Activated CD8-positive, alpha-beta T cell treated with anti-CD3 and anti-CD28 coated beads for 36 hours (primary cell): ENCODE results near the gene OTOP2. TPM values are rescaled to one million over a fixed set of nuclear protein-coding genes. Genes with fewer than 3 reads are reported as not detected.

Source experiments
- ATAC-seq: fragments of 200-7000 bp; cut with Tn5 transposase; one replicate; pipeline ENCODE4 v1.10.0; 2021; ENCODE audit warnings: mild to moderate bottlenecking, moderate library complexity
- CTCF ChIA-PET: fragments of 350-600 bp; sonication (Branson Sonifier 250); formaldehyde crosslinking; loops from one replicate; lab custom pipeline; 2021; ENCODE audit warnings: antibody characterized with exemption; lab: Charles Lee
- POLR2A ChIA-PET: fragments of 350-600 bp; sonication (Branson Sonifier 250); formaldehyde crosslinking; loops from one replicate; lab custom pipeline; 2021; ENCODE audit warnings: antibody characterized with exemption; lab: Charles Lee
- DNase-seq: peaks from one replicate; pipeline ENCODE4 v3.0.0-alpha.2; 2020
- H3K27ac Mint-ChIP-seq: one replicate; pipeline ENCODE4 v1.8.0; 2021; ENCODE audit warnings: mild to moderate bottlenecking, mixed read lengths
- H3K27me3 Mint-ChIP-seq: one replicate; pipeline ENCODE4 v1.8.0; 2021; ENCODE audit warnings: mixed read lengths
- H3K36me3 Mint-ChIP-seq: one replicate; pipeline ENCODE4 v1.8.0; 2021; ENCODE audit warnings: low read depth, mixed read lengths
- H3K4me1 Mint-ChIP-seq: one replicate; pipeline ENCODE4 v1.8.0; 2021; ENCODE audit warnings: low read depth, mixed read lengths
- H3K4me3 Mint-ChIP-seq: one replicate; pipeline ENCODE4 v1.8.0; 2021; ENCODE audit warnings: mild to moderate bottlenecking, moderate library complexity, mixed read lengths
- H3K9me3 Mint-ChIP-seq: one replicate; pipeline ENCODE4 v1.8.0; 2021; ENCODE audit warnings: mixed read lengths
- CTCF ChIP-seq: fragments of 200-600 bp; IDR thresholded peaks from one replicate; pipeline ENCODE4 v1.8.0; 2022; ENCODE audit warnings: antibody characterized with exemption, mild to moderate bottlenecking
- intact Hi-C: fragments of 100-400 bp; cut with micrococcal nuclease; formaldehyde crosslinking; loops from one replicate; pipeline ENCODE4 v1.10.0; 2022
- total RNA-seq, 2 experiments: library from RNA; stranded (reverse); gene quantifications; one replicate each; pipeline ENCODE4 v1.2.3, GENCODE V29; 2021

OTOP2 gene
- total RNA-seq, 2 experiments from 2014 or later = not detected

- ChIA-PET POLR2A (interaction anchor here (1.0 to 3.1 kb wide), 2 partner anchors 49 to 172 kb away, joined by 3 to 18 read pairs; partner anchors contain the start of gene MRPL58), CTCF (interaction anchor here (0.6 to 4.8 kb wide), 28 partner anchors 9 to 493 kb away, joined by 3 to 122 read pairs (median 10); partner anchors contain the start of genes HID1, MRPL58, NT5C and OTOP2)
- DNase-seq (no peak), ATAC-seq (no peak)
- Mint-ChIP-seq H3K36me3 (no peaks in the 10 kb centered on the region), H3K4me3 (no peak overlapping the region), H3K27me3 (no peaks in the 10 kb centered on the region), H3K27ac (no peak overlapping the region), H3K4me1 (peaks cover 3% of the 10 kb centered on the region), H3K9me3 (no peaks in the 10 kb centered on the region)
- intact Hi-C loops = no loop called here
- no peak for TF ChIP-seq CTCF
These were observed 38.7 kb downstream of the OTOP2 start for GRCh38 chr17:74962622-74963394.

- Mint-ChIP-seq H3K36me3 (no peaks in the 10 kb centered on the region), H3K4me1 (peaks cover 3% of the 10 kb centered on the region), H3K9me3 (no peaks in the 10 kb centered on the region), H3K27ac (no peak overlapping the region), H3K4me3 (no peak overlapping the region), H3K27me3 (no peaks in the 10 kb centered on the region)
- POLR2A ChIA-PET = interaction anchor here (1.1 kb wide), 1 partner anchor 10 kb away, joined by 3 read pairs; no protein-coding TSS in a partner anchor
- ATAC-seq (no peak), DNase-seq (no peak)
- intact Hi-C loops = no loop called here
- CTCF ChIA-PET = interaction anchor here (1.2 to 4.8 kb wide), 4 partner anchors 8 to 238 kb away, joined by 3 to 87 read pairs (median 11); partner anchors contain the start of gene HID1
- no peak for TF ChIP-seq CTCF
These were observed 39.6 kb downstream of the OTOP2 start for GRCh38 chr17:74963656-74964055.

GRCh38 chr17:74964246-74964761 lies 40.2 kb downstream of the OTOP2 start:
- no peak overlapping the region for H3K4me3 Mint-ChIP-seq
- ChIA-PET CTCF (interaction anchor here (0.7 to 4.8 kb wide), 3 partner anchors 8 to 237 kb away, joined by 3 to 87 read pairs (median 3); partner anchors contain the start of gene HID1), POLR2A (interaction anchor here (1.1 kb wide), 1 partner anchor 9 kb away, joined by 3 read pairs; no protein-coding TSS in a partner anchor)
- H3K36me3 Mint-ChIP-seq = no peaks in the 10 kb centered on the region
- peaks cover 3% of the 10 kb centered on the region for H3K4me1 Mint-ChIP-seq
- H3K9me3 Mint-ChIP-seq = no peaks in the 10 kb centered on the region
- intact Hi-C loops = no loop called here
- TF ChIP-seq CTCF = no peak
- ATAC-seq (no peak), DNase-seq (no peak)
- H3K27ac Mint-ChIP-seq = no peak overlapping the region
- no peaks in the 10 kb centered on the region for H3K27me3 Mint-ChIP-seq

- CTCF ChIA-PET = no interaction called here
- TF ChIP-seq CTCF = no peak
- DNase-seq = no peak
- intact Hi-C loops = no loop called here
- no peak overlapping the region for H3K27ac Mint-ChIP-seq
- H3K4me1 Mint-ChIP-seq = peaks cover 3% of the 10 kb centered on the region
- ATAC-seq = no peak
- POLR2A ChIA-PET = no interaction called here
- no peaks in the 10 kb centered on the region for H3K27me3 Mint-ChIP-seq
- no peaks in the 10 kb centered on the region for H3K36me3 Mint-ChIP-seq
- H3K4me3 Mint-ChIP-seq = no peak overlapping the region
- H3K9me3 Mint-ChIP-seq = no peaks in the 10 kb centered on the region
These were observed 41.0 kb downstream of the OTOP2 start for GRCh38 chr17:74964988-74965622.
